Measurements from ENCODE around the gene PARL. TPM values are rescaled to one million over a fixed set of nuclear protein-coding genes. Genes with fewer than 3 reads are reported as not detected.
A peak's percentile ranks its signal among the peaks of the same experiment; 100 is the strongest.

PARL gene
- total and polyA plus RNA-seq, 10 donors: 34.5 to 119 (median 56.5) TPM

DNA sequence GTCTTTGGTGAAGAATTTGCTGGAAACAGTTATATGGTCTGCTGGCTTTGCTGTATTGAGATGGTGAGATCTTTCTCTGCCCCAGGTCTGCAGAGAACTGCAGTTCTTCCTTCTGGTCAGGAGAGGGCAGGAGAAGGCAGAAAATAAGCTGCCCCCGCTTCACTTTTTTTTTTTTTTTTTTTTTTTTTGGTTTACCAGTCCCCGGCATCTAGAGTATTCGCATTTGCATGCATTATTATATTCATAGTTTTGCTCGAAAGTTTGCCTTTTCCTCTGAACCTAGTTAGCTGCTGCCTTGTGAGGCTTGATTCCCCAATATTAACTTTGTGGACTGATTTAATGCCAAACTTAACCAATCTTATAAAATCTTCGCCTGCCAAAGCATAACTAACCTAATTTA, 10.6 kb upstream of the PARL start:
- H3K27me3 ChIP-seq (replicated peaks in 1 of 7): peaks cover 0 to 47% (median 6%) of the 10 kb centered on the region in 7 donors
- WGBS, 5 donors: 17 to 21% (median 18%) methylated on average over 5 of the region's 5 CpGs
- peaks cover 0 to 8% (median 2%) of the 10 kb centered on the region in 6 donors for H3K4me1 ChIP-seq
- no peaks in the 10 kb centered on the region for H3K36me3 ChIP-seq
- no peak for DNase-seq
- no peak for TF ChIP-seq POLR2A (IDR thresholded peaks at IDR 0.05)
- TF ChIP-seq, protein P1, sequence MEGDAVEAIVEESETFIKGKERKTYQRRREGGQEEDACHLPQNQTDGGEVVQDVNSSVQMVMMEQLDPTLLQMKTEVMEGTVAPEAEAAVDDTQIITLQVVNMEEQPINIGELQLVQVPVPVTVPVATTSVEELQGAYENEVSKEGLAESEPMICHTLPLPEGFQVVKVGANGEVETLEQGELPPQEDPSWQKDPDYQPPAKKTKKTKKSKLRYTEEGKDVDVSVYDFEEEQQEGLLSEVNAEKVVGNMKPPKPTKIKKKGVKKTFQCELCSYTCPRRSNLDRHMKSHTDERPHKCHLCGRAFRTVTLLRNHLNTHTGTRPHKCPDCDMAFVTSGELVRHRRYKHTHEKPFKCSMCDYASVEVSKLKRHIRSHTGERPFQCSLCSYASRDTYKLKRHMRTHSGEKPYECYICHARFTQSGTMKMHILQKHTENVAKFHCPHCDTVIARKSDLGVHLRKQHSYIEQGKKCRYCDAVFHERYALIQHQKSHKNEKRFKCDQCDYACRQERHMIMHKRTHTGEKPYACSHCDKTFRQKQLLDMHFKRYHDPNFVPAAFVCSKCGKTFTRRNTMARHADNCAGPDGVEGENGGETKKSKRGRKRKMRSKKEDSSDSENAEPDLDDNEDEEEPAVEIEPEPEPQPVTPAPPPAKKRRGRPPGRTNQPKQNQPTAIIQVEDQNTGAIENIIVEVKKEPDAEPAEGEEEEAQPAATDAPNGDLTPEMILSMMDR (IDR thresholded peaks at IDR 0.05 in 8 of 11, conservative IDR thresholded peaks at IDR 0.05 in 3 of 11): peak; percentile 70 to 93 (median 85)
- no peak for TF ChIP-seq POLR2AphosphoS5 (IDR thresholded peaks at IDR 0.05)
- no peak overlapping the region for H3K27ac ChIP-seq
- no peak overlapping the region for H3K4me3 ChIP-seq
- H3K9me3 ChIP-seq: peaks cover 0 to 5% (median 0%) of the 10 kb centered on the region in 8 donors
- intact Hi-C loops (cut with DNase I; ENCODE audit: low total_unique reads): loop anchor here (5.0 kb wide), 1 partner anchor 122 kb away; the partner anchor contains the start of gene ABCC5

DNA sequence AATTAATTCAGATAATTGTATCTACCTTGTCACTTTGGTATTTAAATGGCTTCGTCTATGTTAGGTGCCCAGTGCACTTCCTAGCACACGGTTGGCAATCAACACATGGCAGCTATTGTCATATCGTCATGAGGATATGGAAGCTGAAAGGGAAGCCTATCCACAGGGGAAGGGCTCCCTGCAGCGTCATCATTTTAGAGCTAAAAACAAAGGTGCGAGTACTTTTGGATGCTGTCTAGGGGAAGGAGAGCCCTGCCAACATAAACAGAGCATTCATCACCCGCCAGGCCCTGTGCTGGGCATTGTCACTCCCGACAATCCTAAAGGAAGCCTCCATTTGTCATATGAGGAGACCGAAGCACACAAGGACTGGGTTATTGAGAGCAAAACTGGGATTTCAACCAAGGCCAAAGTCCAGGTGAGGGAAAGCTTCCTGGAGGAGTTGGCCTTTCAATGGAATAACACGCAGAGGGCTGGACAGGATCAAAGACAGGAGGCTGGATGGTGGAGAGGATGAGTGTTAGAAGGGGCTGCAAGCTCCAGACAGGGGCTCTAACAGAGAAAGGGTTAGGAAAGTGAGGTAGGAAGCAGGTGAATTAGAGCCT, 8.0 kb upstream of the PARL start:
- intact Hi-C loops (cut with DNase I; ENCODE audit: low total_unique reads): no loop called here
- peak; percentile 30 for DNase-seq

DNA sequence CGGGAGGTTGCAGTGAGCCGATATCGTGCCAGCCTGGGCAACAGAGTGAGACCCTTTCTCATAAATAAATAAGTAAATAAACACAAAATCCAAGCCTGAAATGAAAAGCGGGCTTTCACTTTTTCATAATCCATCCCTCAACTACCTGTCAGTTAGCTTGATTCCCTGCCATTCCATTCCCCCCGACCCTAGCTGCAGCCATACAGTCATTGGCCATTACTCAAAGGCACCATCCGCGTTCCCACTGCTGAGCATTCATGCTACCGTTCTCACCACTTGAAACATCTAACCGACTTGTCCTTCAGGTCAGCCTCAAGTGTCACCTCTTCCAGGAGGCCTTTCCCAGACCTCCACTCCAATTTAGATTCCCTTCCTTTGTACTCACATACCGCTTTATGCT, 1.1 kb upstream of the PARL start:
- Histone ChIP-seq H3K4me1 (peaks cover 20 to 44% (median 31%) of the 10 kb centered on the region in 6 donors), H3K27me3 (replicated peaks in 1 of 7) (no peaks in the 10 kb centered on the region), H3K27ac (peak overlapping the region in 1 of 8 donors; percentile 92), H3K9me3 (no peaks in the 10 kb centered on the region), H3K4me3 (peak overlapping the region in 1 of 8 donors; percentile 86), H3K36me3 (peaks cover 0 to 5% (median 0%) of the 10 kb centered on the region in 6 donors)
- intact Hi-C loops (cut with DNase I; ENCODE audit: low total_unique reads): loop anchor here (10.0 kb wide), 1 partner anchor 369 kb away; no protein-coding TSS in a partner anchor
- 87 to 97% (median 95%) methylated on average over 10 of the region's 10 CpGs for whole genome bisulfite sequencing, 5 donors
- no peak for DNase-seq
- TF ChIP-seq, protein P1 (IDR thresholded peaks at IDR 0.05 in 8 of 11, conservative IDR thresholded peaks at IDR 0.05 in 3 of 11): no peak
- TF ChIP-seq POLR2A (IDR thresholded peaks at IDR 0.05): no peak
- no peak for TF ChIP-seq POLR2AphosphoS5 (IDR thresholded peaks at IDR 0.05)

More for the DNA sequence above, 8.0 kb upstream of the PARL start:
- Histone ChIP-seq H3K27ac (no peak overlapping the region), H3K9me3 (no peaks in the 10 kb centered on the region), H3K4me1 (peaks cover 0 to 8% (median 2%) of the 10 kb centered on the region in 6 donors), H3K27me3 (replicated peaks in 1 of 7) (peaks cover 0 to 33% (median 6%) of the 10 kb centered on the region in 7 donors), H3K36me3 (no peaks in the 10 kb centered on the region), H3K4me3 (no peak overlapping the region)
- TF ChIP-seq, protein P1 (IDR thresholded peaks at IDR 0.05 in 8 of 11, conservative IDR thresholded peaks at IDR 0.05 in 3 of 11): no peak
- no peak for TF ChIP-seq POLR2AphosphoS5 (IDR thresholded peaks at IDR 0.05)
- 56 to 76% (median 69%) methylated on average over 9 of the region's 9 CpGs for WGBS, 5 donors

DNA sequence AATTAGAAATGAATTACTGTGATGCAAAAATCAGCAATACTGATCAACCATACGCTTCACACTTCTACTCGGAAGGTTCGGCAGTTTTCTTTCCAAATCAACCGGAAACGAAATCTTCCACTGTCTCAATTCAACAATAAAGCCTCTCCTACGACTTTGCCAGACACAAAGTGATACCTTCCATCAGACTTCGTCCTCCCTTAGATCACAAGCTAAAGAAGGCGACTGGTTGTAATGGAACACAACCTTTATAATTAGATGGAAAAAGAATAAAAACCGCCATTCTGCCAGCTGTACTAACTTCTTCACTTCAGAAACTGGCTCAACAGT, 618 bp downstream of the PARL start:
- TF ChIP-seq POLR2A (IDR thresholded peaks at IDR 0.05) (no peak), POLR2AphosphoS5 (IDR thresholded peaks at IDR 0.05) (no peak)
- TF ChIP-seq, protein P1 (IDR thresholded peaks at IDR 0.05 in 8 of 11, conservative IDR thresholded peaks at IDR 0.05 in 3 of 11): no peak
- DNase-seq: no peak
- intact Hi-C loops (cut with DNase I; ENCODE audit: low total_unique reads): loop anchor here (10.0 kb wide), 1 partner anchor 371 kb away; no protein-coding TSS in a partner anchor
- peak overlapping the region; percentile 62 to 98 (median 90) for H3K4me3 ChIP-seq
- peak overlapping the region; percentile 59 to 92 (median 83) for H3K27ac ChIP-seq
- H3K9me3 ChIP-seq: no peaks in the 10 kb centered on the region
- peaks cover 20 to 61% (median 37%) of the 10 kb centered on the region in 6 donors for H3K4me1 ChIP-seq
- 0 to 2% (median 1%) methylated on average over 9 of the region's 9 CpGs for WGBS, 5 donors
- H3K36me3 ChIP-seq: peaks cover 0 to 5% (median 0%) of the 10 kb centered on the region in 6 donors
- H3K27me3 ChIP-seq (replicated peaks in 1 of 7): no peaks in the 10 kb centered on the region

Data from spleen (tissue), 11 donors.